ENCODE data around the gene LRP1B.

DNA sequence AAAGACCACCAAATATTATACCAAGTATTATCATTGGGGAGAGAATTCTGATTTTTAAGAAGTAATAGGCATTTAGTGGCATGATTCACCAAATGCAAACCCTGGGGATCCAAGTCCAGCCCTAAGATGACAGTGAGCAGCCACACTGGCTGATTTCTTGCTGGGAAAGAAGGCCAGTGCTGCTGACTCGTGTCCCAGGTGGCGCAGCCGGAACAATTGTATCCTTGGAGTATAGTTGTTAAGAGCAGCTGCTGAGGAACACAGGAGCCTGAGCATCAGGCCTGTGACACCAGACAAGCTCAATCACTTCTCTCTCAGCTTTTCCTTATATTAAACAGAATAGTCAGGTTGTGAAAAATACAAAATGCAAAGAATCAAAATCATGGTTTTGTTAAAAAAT, 48.4 kb downstream of the LRP1B start:
- TF ChIP-seq, protein P1, sequence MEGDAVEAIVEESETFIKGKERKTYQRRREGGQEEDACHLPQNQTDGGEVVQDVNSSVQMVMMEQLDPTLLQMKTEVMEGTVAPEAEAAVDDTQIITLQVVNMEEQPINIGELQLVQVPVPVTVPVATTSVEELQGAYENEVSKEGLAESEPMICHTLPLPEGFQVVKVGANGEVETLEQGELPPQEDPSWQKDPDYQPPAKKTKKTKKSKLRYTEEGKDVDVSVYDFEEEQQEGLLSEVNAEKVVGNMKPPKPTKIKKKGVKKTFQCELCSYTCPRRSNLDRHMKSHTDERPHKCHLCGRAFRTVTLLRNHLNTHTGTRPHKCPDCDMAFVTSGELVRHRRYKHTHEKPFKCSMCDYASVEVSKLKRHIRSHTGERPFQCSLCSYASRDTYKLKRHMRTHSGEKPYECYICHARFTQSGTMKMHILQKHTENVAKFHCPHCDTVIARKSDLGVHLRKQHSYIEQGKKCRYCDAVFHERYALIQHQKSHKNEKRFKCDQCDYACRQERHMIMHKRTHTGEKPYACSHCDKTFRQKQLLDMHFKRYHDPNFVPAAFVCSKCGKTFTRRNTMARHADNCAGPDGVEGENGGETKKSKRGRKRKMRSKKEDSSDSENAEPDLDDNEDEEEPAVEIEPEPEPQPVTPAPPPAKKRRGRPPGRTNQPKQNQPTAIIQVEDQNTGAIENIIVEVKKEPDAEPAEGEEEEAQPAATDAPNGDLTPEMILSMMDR (IDR thresholded peaks at IDR 0.05), result no peak
- TF ChIP-seq POLR2A (IDR thresholded peaks at IDR 0.05), result no peak

Measured in thyroid gland (tissue), 4 donors.